HG03159 (cell line): Measurements from ENCODE around the gene APOL1.
A peak's percentile ranks its signal among the peaks of the same experiment; 100 is the strongest.
"Not testable (repeated sequence)": the region's sequence is repeated elsewhere in the genome, so short reads cannot be mapped to it uniquely, and the experiment has no call there.

Source experiments
- ATAC-seq: cut with Tn5 transposase; IDR thresholded peaks from one replicate; pipeline ENCODE4 v1.9.1; 2021; ENCODE audit warnings: mild to moderate bottlenecking, moderate library complexity; ENCODE audit not compliant: unreplicated experiment

Gene APOL1

GRCh38 chr22:36224245-36224644 is 28.7 kb upstream of the APOL1 start:
- ATAC-seq = no peak

DNA sequence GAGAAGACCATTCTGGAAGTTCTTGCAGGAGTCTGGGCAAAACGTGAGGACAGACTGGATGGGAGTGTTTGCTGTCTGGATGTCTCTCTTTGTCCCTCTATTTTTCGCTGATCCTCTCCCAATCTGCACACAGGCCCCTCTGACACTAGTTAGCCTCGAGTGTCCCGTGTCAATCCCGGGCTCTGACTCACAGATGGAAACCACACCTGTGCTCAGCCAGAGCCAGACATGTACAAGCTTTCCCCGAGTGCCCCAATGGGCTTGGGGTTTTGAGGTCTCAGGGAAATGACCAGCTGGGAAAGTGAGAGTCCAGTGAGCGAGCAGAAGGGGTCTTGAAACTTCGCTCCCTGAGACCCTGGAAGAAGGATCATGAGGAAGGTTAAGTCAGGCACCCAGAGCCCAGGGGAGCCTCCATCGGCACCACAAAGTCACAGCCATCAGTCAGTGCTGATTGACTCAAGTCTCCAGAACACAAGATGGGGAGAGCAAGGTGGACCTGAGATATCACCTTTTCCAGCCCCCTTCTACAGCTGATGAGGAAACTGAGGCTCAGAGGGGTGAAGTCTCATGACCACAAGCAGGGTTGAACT is 27.5 kb upstream of the APOL1 start:
- ATAC-seq = no peak

GRCh38 chr22:36226189-36226588 is 26.7 kb upstream of the APOL1 start:
- no peak for ATAC-seq

DNA sequence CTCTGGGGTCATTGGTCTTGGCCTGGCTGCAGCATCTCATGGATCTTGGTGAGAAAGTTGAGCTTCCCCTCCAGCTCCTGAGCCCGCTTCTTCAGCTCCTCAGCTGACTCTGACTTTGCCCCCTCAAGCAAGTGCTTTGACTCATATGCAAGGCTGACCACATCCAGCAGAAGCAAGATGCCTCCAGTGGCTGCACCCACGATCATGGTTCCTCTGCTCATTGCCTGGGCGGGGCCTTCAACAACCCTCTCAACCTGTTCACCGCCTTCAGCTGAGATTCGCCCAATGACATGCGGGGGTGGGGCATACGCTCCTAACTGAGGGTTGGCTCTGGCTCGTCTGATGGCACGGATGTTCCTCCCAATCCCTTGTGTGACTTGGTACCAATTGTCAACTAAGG is 25.5 kb upstream of the APOL1 start:
- no peak for ATAC-seq

GRCh38 chr22:36227806-36228205 is 25.1 kb upstream of the APOL1 start:
- no peak for ATAC-seq

DNA sequence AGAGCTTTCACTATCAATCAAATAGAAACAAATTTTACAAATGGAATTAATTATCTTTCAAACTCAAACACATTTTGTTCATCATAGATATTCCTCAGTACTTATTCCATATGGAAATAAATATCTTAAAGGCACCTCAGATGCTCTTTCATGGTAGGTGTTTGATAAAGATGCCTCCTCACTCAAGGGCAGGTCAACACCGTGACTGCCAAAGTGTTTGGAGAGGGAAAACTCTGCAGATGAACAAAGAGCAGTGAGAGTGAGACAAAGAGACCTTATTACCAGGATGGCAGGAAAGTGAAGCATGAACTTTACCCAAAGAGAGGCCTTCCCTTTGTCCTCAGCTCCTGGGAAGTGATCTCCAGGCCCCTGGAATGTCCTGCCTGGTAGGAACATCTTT is 24.6 kb upstream of the APOL1 start:
- not testable (repeated sequence) for ATAC-seq

DNA sequence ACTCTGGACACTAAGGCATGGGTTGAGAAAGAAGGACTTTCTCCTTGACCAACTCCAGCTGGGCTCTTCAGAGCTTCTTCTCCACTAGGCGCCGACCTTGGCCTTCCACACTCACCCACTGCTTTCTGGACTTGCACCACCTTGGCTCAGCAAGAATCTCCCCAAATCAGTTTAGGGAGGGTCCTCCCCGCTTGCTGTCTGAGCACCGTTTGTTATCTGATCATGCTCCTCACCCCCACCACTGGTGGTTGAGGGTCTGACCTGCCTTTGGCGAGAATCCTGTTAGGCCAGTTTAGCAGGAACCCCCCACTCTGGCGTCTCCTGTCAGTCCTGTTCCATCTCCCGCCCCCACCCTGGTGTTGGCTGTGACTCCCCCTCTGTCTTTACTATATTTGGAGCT is 24.0 kb upstream of the APOL1 start:
- no peak for ATAC-seq

GRCh38 chr22:36229649-36230048 is 23.3 kb upstream of the APOL1 start:
- not testable (repeated sequence) for ATAC-seq

- ATAC-seq = not testable (repeated sequence)
Observed at GRCh38 chr22:36231051-36231450, 21.9 kb upstream of the APOL1 start.

- ATAC-seq = no peak
Observed at GRCh38 chr22:36232715-36233401, 20.1 kb upstream of the APOL1 start.

- ATAC-seq = no peak
Observed at GRCh38 chr22:36233796-36234195, 19.1 kb upstream of the APOL1 start.

DNA sequence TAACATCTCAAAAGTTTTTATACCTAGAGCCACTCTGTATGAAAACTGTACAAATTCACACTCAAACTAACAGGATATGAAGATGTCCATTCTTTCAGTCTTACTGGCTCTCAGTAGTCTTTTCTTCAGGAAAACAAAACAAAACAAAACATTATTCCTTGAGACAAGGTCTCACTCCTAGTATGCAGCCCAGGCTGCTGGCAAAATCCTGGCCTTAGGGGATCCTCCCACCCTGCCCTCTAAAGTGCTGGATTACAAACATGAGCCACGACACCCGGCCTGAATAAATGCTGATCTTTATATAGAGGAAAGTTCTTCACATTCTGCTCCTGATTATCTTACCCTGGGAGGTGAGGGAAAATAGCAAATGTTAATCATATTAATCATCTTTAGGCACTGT is 18.7 kb upstream of the APOL1 start:
- ATAC-seq = no peak

DNA sequence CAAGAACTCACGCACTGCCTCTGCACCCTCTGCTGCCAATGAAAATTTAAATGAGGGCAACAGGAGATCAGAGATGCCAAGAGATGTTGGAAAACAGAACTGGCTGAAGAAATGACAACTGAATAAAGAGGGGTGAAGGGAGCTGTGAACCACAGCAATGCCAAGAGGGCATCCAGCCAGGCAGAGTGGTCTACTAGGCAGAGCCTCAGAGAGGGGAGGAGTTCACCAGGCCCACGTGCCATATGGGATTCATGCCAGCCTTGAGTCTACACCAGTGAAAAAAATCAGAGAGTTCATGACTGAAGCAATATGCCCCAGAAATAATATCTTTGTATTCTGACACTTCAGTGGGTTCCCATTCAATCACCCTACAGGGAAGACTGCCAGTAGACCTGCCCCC is 18.0 kb upstream of the APOL1 start:
- no peak for ATAC-seq

DNA sequence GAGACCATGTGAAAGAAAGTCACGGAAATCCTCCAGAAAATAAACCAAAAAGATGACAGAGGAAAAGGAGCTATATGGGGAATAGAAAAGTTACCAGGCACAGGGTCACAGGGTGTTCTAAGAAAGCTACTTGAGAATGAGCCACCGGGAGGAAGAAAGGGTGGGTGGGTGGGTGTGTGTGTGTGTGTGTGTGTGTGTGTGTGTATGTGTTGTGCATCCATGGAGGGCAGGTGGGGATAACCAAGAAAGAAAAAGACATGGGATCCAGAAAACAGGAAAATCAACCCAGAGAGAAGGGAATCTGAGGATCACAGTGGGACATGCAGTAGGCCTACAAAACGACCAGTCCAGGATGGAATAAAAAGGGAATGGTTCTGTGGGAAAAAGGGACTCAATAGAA is 17.3 kb upstream of the APOL1 start:
- no peak for ATAC-seq

DNA sequence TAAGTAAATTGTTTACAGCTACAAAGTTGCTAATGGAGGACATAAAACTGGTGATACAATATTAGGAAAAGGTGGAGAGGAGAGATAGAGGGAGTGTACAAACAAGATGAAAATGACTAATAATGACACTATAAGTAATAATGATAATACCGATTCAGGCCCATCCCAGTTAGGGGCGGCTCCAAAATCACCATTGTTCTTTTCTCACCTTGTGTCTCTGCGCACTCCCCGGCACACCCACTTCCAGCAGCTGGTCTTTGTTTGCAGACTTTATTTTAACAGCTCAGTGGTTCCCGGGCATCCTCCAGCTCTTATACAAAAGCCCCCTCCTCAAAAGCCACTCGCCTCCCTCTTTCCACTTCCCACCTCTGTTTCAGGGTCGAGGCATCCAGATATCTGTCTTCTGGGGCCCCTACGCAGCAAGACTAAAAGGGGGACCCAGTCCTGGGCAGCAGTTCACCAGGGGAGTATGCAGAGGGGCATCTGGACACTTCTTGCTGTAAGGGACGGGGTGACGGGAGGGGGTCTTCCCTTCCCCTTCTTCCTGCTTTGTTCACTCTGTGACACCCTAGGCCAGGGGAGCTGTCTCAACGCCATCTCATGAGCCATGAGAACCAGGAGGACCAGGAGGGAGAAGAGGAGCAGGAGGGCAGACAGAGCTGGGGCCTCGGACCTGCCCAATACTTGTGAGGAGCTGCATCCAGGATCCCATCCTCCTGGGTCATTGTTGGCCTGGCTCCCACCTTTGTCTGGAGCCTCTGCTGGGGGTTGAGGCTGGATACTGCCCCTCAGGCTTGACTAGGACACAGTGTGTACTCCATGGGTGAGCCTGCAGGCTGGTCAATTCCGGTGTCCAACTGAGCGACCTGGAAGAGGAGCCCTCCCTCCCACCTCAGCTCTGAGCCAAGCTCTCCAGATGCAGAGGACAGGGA is 16.3 kb upstream of the APOL1 start:
- ATAC-seq = no peak

GRCh38 chr22:36237462-36238372 is 15.2 kb upstream of the APOL1 start:
- no peak for ATAC-seq

- ATAC-seq = peak; percentile 15
Observed at GRCh38 chr22:36238373-36239149, 14.4 kb upstream of the APOL1 start.

GRCh38 chr22:36239150-36239400 is 13.9 kb upstream of the APOL1 start:
- ATAC-seq = no peak

DNA sequence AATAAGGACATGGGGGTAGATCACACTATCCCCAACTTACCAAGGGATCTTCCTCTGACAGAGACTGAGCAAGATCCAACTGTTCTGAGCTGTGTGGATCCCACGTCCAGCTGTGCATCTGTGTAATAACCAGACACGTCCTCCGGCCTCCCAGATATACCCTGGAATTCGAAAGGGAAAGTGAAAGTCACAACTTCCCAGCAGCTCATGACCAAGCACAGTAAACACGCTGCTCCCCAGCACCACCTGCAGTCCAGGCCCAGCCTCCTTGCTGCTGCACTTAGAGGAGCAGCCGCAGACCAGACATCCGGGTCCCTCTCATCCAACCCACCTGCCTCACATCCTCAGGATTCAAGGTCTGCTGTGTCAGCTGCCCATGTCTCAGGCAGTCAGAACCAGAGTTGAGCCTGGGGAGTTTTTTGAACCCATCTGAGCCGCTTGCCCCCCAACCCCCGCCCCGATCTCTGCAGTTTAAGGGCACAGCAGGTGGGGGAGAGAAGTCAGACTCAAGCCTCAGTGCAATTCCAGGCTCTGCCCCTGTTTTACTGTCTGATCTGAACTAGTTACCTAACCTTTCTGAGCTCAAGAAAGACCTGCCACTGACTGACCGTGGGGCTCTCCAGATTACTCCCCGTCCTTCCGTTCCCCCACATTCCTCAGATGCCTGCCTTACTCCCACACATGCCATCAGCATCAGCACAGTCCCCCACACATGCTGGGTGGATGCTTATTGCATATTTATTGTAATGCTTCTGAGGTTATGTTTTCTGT is 13.3 kb upstream of the APOL1 start, which contains the start of gene APOL2:
Gene APOL2 (minus strand): TSS at position 127 of the 771 bp plus-strand sequence. CDS start 6,365 bp downstream, outside the sequence.
- peak; percentile 78 for ATAC-seq
